Mesothelial cell of epicardium (in vitro differentiated cells): Measurements from ENCODE around the gene HEPHL1. TPM values are rescaled to one million over a fixed set of nuclear protein-coding genes. Genes with fewer than 3 reads are reported as not detected.
"Not testable (repeated sequence)": the region's sequence is repeated elsewhere in the genome, so short reads cannot be mapped to it uniquely, and the experiment has no call there.

ENCODE experiments used
- DNase-seq, 2 experiments: peaks; one replicate each; pipeline ENCODE4 v3.0.0; 2021; ENCODE audit warnings: low spot score in 2 of 2; ENCODE audit not compliant: unreplicated experiment in 2 of 2
- H3K27ac Mint-ChIP-seq: 2 replicates; pipeline ENCODE4 v1.8.0; 2021; ENCODE audit warnings: mixed read lengths
- H3K27me3 Mint-ChIP-seq: 2 replicates; pipeline ENCODE4 v1.8.0; 2021; ENCODE audit warnings: low read depth, mixed read lengths
- H3K36me3 Mint-ChIP-seq: 2 replicates; pipeline ENCODE4 v1.8.0; 2021; ENCODE audit warnings: mixed read lengths
- H3K4me1 Mint-ChIP-seq: 2 replicates; pipeline ENCODE4 v1.8.0; 2021; ENCODE audit warnings: mixed read lengths
- H3K4me3 Mint-ChIP-seq: 2 replicates; pipeline ENCODE4 v1.8.0; 2021; ENCODE audit warnings: mild to moderate bottlenecking, moderate library complexity, mixed read lengths
- H3K9me3 Mint-ChIP-seq: 2 replicates; pipeline ENCODE4 v1.8.0; 2021; ENCODE audit warnings: mixed read lengths
- CTCF ChIP-seq: fragments of 200-600 bp; sonication (generic); IDR thresholded peaks from one replicate; pipeline ENCODE4 v1.5.0; 2021; ENCODE audit warnings: antibody characterized with exemption; ENCODE audit not compliant: unreplicated experiment
- total RNA-seq: library from RNA; stranded (reverse); gene quantifications from 3 replicates; pipeline ENCODE4 v1.2.1, GENCODE V29; 2021

HEPHL1 gene
- total RNA-seq, 1 donor from 2014 or later, result not detected

- Mint-ChIP-seq H3K36me3 (peaks cover 18% of the 10 kb centered on the region), H3K4me1 (peaks cover 56% of the 10 kb centered on the region)
Observed at GRCh38 chr11:94151903-94152677, 130.9 kb downstream of the HEPHL1 start.

DNA sequence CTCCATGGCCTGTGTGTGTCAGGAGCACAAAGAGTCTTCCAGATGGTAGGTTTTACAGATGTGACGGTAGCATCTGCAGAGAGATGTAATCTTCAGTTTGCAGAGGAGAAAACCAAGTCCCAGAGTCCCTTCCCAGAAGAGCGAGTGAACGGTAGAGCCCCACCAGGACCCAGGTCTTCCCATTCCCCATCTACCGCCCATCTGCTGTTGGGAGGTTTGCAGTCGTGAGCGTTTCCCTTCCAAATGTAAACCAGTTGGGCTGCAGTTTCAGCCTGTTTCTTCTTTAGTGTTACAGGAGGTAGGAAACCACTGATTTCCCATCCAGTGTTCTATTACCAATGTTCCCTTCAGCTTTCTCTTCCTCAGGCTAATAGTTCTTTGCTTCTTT is 131.5 kb downstream of the HEPHL1 start:
- H3K4me1 Mint-ChIP-seq, result peaks cover 52% of the 10 kb centered on the region
- no peaks in the 10 kb centered on the region for H3K9me3 Mint-ChIP-seq
- peak overlapping the region; percentile 23 for H3K27ac Mint-ChIP-seq
- DNase-seq, result no peak
- no peak overlapping the region for H3K4me3 Mint-ChIP-seq
- H3K27me3 Mint-ChIP-seq, result no peaks in the 10 kb centered on the region
- H3K36me3 Mint-ChIP-seq, result peaks cover 23% of the 10 kb centered on the region
- no peak for TF ChIP-seq CTCF

More at GRCh38 chr11:94151903-94152677, 130.9 kb downstream of the HEPHL1 start:
- no peak for DNase-seq
- Mint-ChIP-seq H3K27me3 (no peaks in the 10 kb centered on the region), H3K27ac (peak overlapping the region; percentile 23), H3K4me3 (no peak overlapping the region), H3K9me3 (no peaks in the 10 kb centered on the region)
- TF ChIP-seq CTCF, result no peak

DNA sequence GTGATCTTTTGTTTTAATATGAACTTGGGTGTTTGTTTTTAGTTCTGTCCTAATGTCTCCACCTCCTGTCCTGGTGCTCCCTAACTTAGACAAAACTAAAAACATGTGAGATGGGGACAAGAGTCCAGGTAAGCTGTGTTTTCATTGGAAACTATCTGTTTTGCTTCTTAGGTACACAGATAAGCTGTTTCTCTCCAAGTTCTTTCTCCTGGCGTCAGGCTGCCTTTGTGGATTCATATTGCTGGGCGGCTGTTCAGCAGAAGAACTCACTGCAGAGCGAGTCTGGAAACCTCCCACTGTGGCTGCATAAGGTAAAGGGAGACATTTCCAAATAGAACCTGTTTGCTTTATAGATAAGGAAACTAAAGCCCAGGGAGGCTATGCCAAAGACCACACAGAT is 132.2 kb downstream of the HEPHL1 start:
- no peaks in the 10 kb centered on the region for H3K9me3 Mint-ChIP-seq
- H3K27me3 Mint-ChIP-seq, result no peaks in the 10 kb centered on the region
- H3K27ac Mint-ChIP-seq, result no peak overlapping the region
- peaks cover 27% of the 10 kb centered on the region for H3K36me3 Mint-ChIP-seq
- H3K4me1 Mint-ChIP-seq, result peaks cover 45% of the 10 kb centered on the region
- TF ChIP-seq CTCF, result no peak
- no peak for DNase-seq
- no peak overlapping the region for H3K4me3 Mint-ChIP-seq

- Mint-ChIP-seq H3K4me3 (no peak overlapping the region), H3K27me3 (no peaks in the 10 kb centered on the region), H3K36me3 (peaks cover 34% of the 10 kb centered on the region), H3K9me3 (peaks cover 1% of the 10 kb centered on the region), H3K27ac (no peak overlapping the region), H3K4me1 (peaks cover 36% of the 10 kb centered on the region)
- DNase-seq, result no peak
- TF ChIP-seq CTCF, result no peak
Observed at GRCh38 chr11:94154095-94154856, 133.1 kb downstream of the HEPHL1 start.

DNA sequence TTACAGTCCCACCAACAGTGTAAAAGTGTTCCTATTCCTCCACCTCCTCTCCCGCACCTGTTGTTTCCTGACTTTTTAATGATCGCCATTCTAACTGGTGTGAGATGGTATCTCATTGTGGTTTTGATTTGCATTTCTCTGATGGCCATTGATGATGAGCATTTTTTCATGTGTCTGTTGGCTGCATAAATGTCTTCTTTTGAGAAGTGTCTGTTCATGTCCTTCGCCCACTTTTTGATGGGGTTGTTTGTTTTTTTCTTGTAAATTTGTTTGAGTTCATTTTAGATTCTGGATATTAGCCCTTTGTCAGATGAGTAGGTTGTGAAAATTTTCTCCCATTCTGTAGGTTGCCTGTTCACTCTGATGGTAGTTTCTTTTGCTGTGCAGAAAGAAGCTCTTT is 136.2 kb downstream of the HEPHL1 start:
- peaks cover 64% of the 10 kb centered on the region for H3K36me3 Mint-ChIP-seq
- peaks cover 28% of the 10 kb centered on the region for H3K9me3 Mint-ChIP-seq
- H3K4me1 Mint-ChIP-seq, result peaks cover 10% of the 10 kb centered on the region
- H3K27me3 Mint-ChIP-seq, H3K4me3 Mint-ChIP-seq, H3K27ac Mint-ChIP-seq, DNase-seq: not testable (repeated sequence)

Other genes starting within 250 kb of the HEPHL1 start
- 54.0 to 58.4 TPM (median 55.5 TPM) in 3 replicates for gene MED17, start 237.1 kb upstream of the HEPHL1 start, total RNA-seq
- gene VSTM5, start 170.7 kb upstream of the HEPHL1 start, total RNA-seq, result not detected in 3 replicates
- 40.1 to 42.9 TPM (median 41.2 TPM) in 3 replicates for gene PANX1, start 107.5 kb downstream of the HEPHL1 start, total RNA-seq